Endothelial cell of umbilical vein (primary cell): ENCODE results near the gene SELENON. TPM values are rescaled to one million over a fixed set of nuclear protein-coding genes. Genes with fewer than 3 reads are reported as not detected.

Source experiments
- BruUV-seq: library from RNA; stranded (reverse); fragments of 400-500 nt; replicated peaks from 2 replicates; lab custom pipeline; 2021; lab: Mats Ljungman, UMichigan
- CTCF ChIA-PET: fragments of 300-600, 350-600 bp; sonication (Branson Sonifier 250); formaldehyde crosslinking; loops from one replicate; lab custom pipeline; 2021; ENCODE audit warnings: antibody characterized with exemption, inconsistent platforms; lab: Charles Lee
- POLR2A ChIA-PET: fragments of 300-600, 350-600 bp; sonication (Branson Sonifier 250); formaldehyde crosslinking; loops from one replicate; lab custom pipeline; 2021; ENCODE audit warnings: antibody characterized with exemption, inconsistent platforms; lab: Charles Lee
- DNase-seq: peaks from one replicate; pipeline ENCODE4 v3.0.0-alpha.2; 2011; ENCODE audit warnings: low read depth, low spot score
- FAIRE-seq: peaks from 2 replicates; lab custom pipeline; 2011; peaks lifted over from hg19 to GRCh38; lab: Jason Lieb, UNC
- H2AFZ ChIP-seq: 2 replicates; pipeline ENCODE4 v1.6.0; 2012; ENCODE audit warnings: low read depth, low read length, control low read depth, inconsistent platforms
- H3K27ac ChIP-seq: 2 replicates; pipeline ENCODE4 v1.5.1; 2011; ENCODE audit warnings: low read depth, mild to moderate bottlenecking, control low read depth, low read length, moderate library complexity; ENCODE audit not compliant: insufficient read depth
- H3K27me3 ChIP-seq, 2 experiments: 2 replicates each; pipeline versions ENCODE4 v1.6.0 to v1.6.1; 2011; ENCODE audit warnings: low read length in 2 of 2, mixed read lengths in 1 of 2; ENCODE audit not compliant: control insufficient read depth in 2 of 2, insufficient read depth in 2 of 2
- H3K36me3 ChIP-seq, 2 experiments: 2 replicates in 1 of 2; 3 replicates in 1 of 2; pipeline ENCODE4 v1.5.1; 2011; ENCODE audit warnings: low read length in 2 of 2, mild to moderate bottlenecking in 1 of 2, moderate library complexity in 1 of 2; ENCODE audit not compliant: control insufficient read depth in 2 of 2, insufficient read depth in 2 of 2; ENCODE audit errors: extremely low read depth in 1 of 2
- H3K4me1 ChIP-seq: 3 replicates; pipeline ENCODE4 v1.5.1; 2011; ENCODE audit warnings: mild to moderate bottlenecking, low read length; ENCODE audit not compliant: control insufficient read depth, insufficient read depth; ENCODE audit errors: extremely low read depth
- H3K4me2 ChIP-seq: 2 replicates; pipeline ENCODE4 v1.6.1; 2011; ENCODE audit warnings: low read length, control low read depth, mixed read lengths; ENCODE audit not compliant: insufficient read depth
- H3K4me3 ChIP-seq, 3 experiments: fragments of 200-600 bp in 1 of 3; sonication (generic), shearing (Covaris generic) in 1 of 3; replicated peaks in 1 of 3; 2 replicates each; pipeline ENCODE4 v1.5.1; 2011 to 2016; ENCODE audit warnings: control low read depth in 3 of 3, low read length in 3 of 3, mild to moderate bottlenecking in 2 of 3, inconsistent platforms in 1 of 3, low read depth in 1 of 3, moderate library complexity in 1 of 3; ENCODE audit not compliant: insufficient read depth in 1 of 3
- H3K79me2 ChIP-seq: 2 replicates; pipeline ENCODE4 v1.6.0; 2012; ENCODE audit warnings: low read length, inconsistent platforms; ENCODE audit not compliant: control insufficient read depth, insufficient read depth
- H3K9ac ChIP-seq: replicated peaks from 2 replicates; pipeline ENCODE3; 2011; ENCODE audit warnings: low read length, control low read depth; ENCODE audit not compliant: insufficient read depth; ENCODE audit errors: extremely low read depth
- H3K9me1 ChIP-seq: replicated peaks from 3 replicates; pipeline ENCODE4 v1.6.0; 2011; ENCODE audit warnings: mild to moderate bottlenecking, low read length; ENCODE audit not compliant: control insufficient read depth, insufficient read depth; ENCODE audit errors: extremely low read depth
- H3K9me3 ChIP-seq: replicated peaks from 2 replicates; pipeline ENCODE4 v1.5.1; 2012; ENCODE audit warnings: low read length, inconsistent platforms; ENCODE audit not compliant: control insufficient read depth, insufficient read depth
- H4K20me1 ChIP-seq: replicated peaks from 2 replicates; pipeline ENCODE3; 2011; ENCODE audit warnings: mild to moderate bottlenecking, low read length; ENCODE audit not compliant: control insufficient read depth, insufficient read depth; ENCODE audit errors: extremely low read depth
- CTCF ChIP-seq, 2 donors: IDR thresholded peaks; 1 replicate in 1 of 2; 2 replicates in 1 of 2; pipeline ENCODE4 v1.5.1; 2011; ENCODE audit warnings: low read length in 2 of 2, mild to moderate bottlenecking in 2 of 2, moderate library complexity in 2 of 2, control low read depth in 1 of 2, inconsistent platforms in 1 of 2, low read depth in 1 of 2; ENCODE audit not compliant: insufficient read depth in 1 of 2; ENCODE audit errors: extremely low read depth in 1 of 2
- EZH2 ChIP-seq: IDR thresholded peaks from 2 replicates; pipeline ENCODE4 v1.6.1; 2012; ENCODE audit warnings: borderline replicate concordance, low read depth, mild to moderate bottlenecking, moderate library complexity, low read length, inconsistent platforms; ENCODE audit not compliant: severe bottlenecking
- FOS ChIP-seq: IDR thresholded peaks from 2 replicates; pipeline ENCODE4 v1.6.1; 2011; ENCODE audit warnings: mild to moderate bottlenecking, low read length, moderate library complexity, borderline replicate concordance; ENCODE audit not compliant: insufficient read depth
- GATA2 ChIP-seq: IDR thresholded peaks from 2 replicates; pipeline ENCODE4 v1.7.0; 2011; ENCODE audit warnings: low read depth, mild to moderate bottlenecking, moderate library complexity, mixed read lengths, low read length; ENCODE audit not compliant: insufficient read length, insufficient read depth
- JUN ChIP-seq: IDR thresholded peaks from 2 replicates; pipeline ENCODE4 v1.6.1; 2011; ENCODE audit warnings: borderline replicate concordance, low read depth; ENCODE audit not compliant: insufficient read length, insufficient read depth
- MAX ChIP-seq: IDR thresholded peaks from 2 replicates; pipeline ENCODE4 v1.6.1; 2011; ENCODE audit not compliant: insufficient read depth, insufficient read length
- MYC ChIP-seq: IDR thresholded peaks from one replicate; pipeline ENCODE4 v1.6.1; 2011; ENCODE audit warnings: mild to moderate bottlenecking, low read depth, low read length
- POLR2A ChIP-seq: IDR thresholded peaks from 2 replicates; pipeline ENCODE4 v1.6.1; 2012; ENCODE audit warnings: low read depth, mild to moderate bottlenecking, control low read depth, low read length
- POLR2AphosphoS5 ChIP-seq: IDR thresholded peaks from 2 replicates; pipeline ENCODE4 v1.6.1; 2012; ENCODE audit warnings: low read depth, mild to moderate bottlenecking, control low read depth, low read length, moderate library complexity; ENCODE audit not compliant: insufficient read depth
- dilution Hi-C: fragments of 300-500 bp; cut with MboI; formaldehyde crosslinking; loops from one replicate; pipeline ENCODE4 v1.15.0; 2019; ENCODE audit warnings: low sequenced_read_pairs; ENCODE audit not compliant: extremely low pct_ligation_motif_present
- intact Hi-C: fragments of 100-400 bp; cut with micrococcal nuclease; formaldehyde crosslinking; loops from one replicate; pipeline ENCODE4 v1.10.0; 2022
- polyA plus RNA-seq, 4 experiments: library from polyadenylated mRNA; depleted of rRNA in 3 of 4; stranded (reverse) in 3 of 4; unstranded in 1 of 4; fragments of >200 nt; gene quantifications; 2 replicates each; pipeline versions ENCODE4 v1.2.1 to v1.2.3, GENCODE V29; 2011 to 2012; ENCODE audit warnings: missing spikeins in 1 of 4
- total RNA-seq: library from RNA; stranded (reverse); gene quantifications from 2 replicates; pipeline ENCODE4 v1.2.3, GENCODE V29; 2021

SELENON gene
- total and polyA plus RNA-seq, 2 donors (not counting 3 experiments of a cell fraction or from before 2014, with no cell fraction given), result 117 to 182 TPM

GRCh38 chr1:25772164-25772563 is 27.8 kb upstream of the SELENON start:
- H4K20me1 ChIP-seq, result no peaks in the 10 kb centered on the region
- no peak overlapping the region for H3K27ac ChIP-seq
- H3K79me2 ChIP-seq, result no peaks in the 10 kb centered on the region
- no peak overlapping the region for H2AFZ ChIP-seq
- no peaks in the 10 kb centered on the region for H3K9me3 ChIP-seq
- H3K4me1 ChIP-seq, result no peaks in the 10 kb centered on the region
- H3K36me3 ChIP-seq, result no peaks in the 10 kb centered on the region
- H3K9ac ChIP-seq, result no peak overlapping the region
- ChIA-PET CTCF (no interaction called here), POLR2A (no interaction called here)
- no peak overlapping the region for H3K4me2 ChIP-seq
- intact Hi-C loops (no loop called here), dilution Hi-C loops (no loop called here)
- TF ChIP-seq POLR2AphosphoS5 (no peak), FOS (no peak), JUN (no peak), CTCF (IDR thresholded peaks at IDR 0.05; ENCODE audit: extremely low read depth in 1 of 2, insufficient read depth in 1 of 2, low read depth in 1 of 2, low read length in 2 of 2) (no peak), POLR2A (no peak), EZH2 (no peak), MYC (no peak), MAX (no peak), GATA2 (no peak)
- no peak for FAIRE-seq
- no peaks in the 10 kb centered on the region for H3K9me1 ChIP-seq
- no peak for DNase-seq
- H3K4me3 ChIP-seq, result no peak overlapping the region
- no peaks in the 10 kb centered on the region for H3K27me3 ChIP-seq
- BruUV-seq, result no TSS peak
